HG02870 (cell line): ENCODE measurements around the gene KCNQ4.

Experiments
- ATAC-seq: cut with Tn5 transposase; IDR thresholded peaks from one replicate; pipeline ENCODE4 v1.9.1; 2021; ENCODE audit warnings: mild to moderate bottlenecking, moderate library complexity; ENCODE audit not compliant: unreplicated experiment

KCNQ4 gene

DNA sequence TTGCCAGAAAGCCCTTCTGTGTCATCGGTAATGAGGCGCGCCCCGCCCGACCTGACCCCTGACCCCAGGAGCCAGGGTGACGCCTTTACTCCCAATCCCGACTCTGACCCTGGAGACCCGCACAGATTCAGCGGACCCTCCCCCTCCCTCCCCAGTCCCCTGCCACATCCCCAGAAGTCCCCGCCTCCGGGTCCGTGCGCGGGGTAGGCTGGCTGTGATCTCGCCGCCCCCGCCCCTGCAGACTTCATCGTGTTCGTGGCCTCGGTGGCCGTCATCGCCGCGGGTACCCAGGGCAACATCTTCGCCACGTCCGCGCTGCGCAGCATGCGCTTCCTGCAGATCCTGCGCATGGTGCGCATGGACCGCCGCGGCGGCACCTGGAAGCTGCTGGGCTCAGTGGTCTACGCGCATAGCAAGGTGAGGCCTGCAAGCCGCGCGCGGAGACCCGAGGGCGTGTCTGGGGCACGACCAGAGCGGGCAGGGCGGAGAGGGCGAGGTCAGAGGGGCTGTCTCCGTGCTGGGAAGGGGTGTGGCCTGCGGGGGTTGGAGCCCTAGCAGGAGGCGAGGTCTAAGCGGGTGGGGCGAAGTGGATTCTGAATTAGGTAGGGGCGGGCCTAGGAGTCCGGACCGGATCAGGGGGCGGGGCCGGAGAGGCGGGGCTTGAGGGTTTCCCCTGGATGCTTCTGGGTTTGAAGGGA, 34.8 kb downstream of the KCNQ4 start:
- peak; percentile 71 for ATAC-seq

DNA sequence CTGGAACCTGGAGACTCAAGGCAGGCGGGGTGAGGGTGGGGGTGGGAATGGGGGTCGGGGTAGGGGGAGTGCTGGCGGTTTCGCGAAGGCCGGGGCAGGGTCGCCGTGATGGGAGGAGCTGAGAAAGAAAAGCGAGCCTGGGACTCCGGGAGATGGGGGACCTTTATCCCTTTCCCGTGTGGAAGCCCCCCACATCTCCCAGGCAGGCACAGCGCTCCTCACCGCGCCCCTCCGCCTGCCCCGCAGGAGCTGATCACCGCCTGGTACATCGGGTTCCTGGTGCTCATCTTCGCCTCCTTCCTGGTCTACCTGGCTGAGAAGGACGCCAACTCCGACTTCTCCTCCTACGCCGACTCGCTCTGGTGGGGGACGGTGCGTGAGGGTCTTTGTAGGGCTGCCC, 35.5 kb downstream of the KCNQ4 start:
- no peak for ATAC-seq

DNA sequence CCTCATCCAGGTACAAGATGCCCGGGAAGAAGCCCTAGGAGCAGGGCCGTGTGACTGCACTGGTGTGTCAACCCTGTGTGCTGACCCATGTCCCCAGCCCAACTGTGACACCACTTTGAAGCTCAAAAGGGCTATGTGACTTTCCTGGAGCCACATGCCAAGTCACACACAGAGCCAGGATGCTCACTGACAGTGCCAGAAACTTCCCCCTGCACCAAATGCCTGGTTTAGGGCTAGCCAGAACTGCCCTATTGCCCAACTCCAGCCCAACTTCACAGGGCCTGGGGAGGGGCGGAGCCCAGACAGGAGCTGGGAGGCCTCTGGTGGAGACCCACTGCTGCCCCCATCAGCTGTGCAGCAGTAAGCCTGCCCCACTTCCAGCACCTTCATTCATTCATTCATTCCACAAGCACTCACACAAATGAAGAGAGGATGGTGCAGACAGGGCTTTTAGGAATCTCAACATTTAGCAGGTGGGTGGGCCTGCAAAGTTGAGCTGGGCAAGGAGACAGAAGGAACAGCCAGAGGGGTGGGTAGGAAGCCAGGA, 36.7 kb downstream of the KCNQ4 start:
- no peak for ATAC-seq

DNA sequence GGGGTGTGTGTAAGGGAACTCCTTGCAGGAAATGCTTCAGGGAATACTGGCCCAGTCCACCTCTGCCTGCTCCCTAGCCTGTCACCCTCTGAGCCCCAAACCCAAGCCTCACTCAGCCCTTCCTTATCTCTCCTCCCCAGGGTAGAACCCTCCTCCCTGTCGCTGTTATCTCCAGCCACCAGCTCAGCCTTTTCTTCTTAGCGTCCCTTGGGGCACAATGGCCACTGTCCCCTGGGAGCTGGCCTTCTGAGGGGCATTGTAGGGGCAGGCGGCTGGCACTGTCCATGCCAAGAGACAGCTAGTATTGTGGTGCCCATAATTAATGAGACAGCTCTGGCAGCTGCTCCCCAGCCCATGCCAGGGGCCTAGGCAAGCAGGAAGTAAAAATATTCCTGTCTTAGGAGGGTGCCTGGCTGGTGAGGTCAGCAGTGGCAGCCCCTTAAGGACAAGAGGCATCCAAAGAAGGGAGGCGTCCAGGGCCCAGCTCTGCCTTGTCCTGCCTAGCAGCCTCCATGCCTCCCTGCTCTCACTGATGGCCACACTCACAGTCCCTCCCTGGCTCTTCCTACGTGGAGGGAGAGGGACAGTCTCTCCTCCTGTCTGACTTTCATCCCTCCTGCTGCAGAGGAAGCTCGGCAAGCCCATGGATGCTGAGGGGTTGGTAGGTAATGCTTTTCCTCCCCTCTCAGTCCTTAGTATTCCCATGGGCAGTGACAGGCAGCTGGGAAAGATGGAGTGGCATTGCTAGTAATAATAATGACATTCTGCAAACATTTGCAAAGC, 37.5 kb downstream of the KCNQ4 start:
- ATAC-seq, result no peak

DNA sequence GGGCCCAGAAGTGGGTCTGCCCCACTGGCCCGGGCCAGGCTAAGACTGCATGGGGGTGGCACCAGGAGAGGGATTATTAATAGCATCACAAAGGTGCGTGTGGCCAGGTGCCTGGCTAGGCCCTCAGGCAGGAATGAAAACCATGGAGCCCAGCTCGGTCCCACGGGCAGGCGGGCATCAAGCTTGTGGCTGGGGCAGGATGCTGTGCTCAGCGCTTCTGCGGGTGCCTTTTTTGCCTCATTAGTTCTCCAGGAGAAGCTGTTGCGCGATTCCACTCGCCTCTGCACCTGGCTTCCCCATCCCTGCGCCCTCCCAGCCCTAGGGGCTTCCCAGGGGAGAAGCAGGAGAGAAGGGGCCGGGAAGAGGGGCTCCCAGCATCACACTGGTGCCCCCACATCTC, 39.3 kb downstream of the KCNQ4 start:
- no peak for ATAC-seq

DNA sequence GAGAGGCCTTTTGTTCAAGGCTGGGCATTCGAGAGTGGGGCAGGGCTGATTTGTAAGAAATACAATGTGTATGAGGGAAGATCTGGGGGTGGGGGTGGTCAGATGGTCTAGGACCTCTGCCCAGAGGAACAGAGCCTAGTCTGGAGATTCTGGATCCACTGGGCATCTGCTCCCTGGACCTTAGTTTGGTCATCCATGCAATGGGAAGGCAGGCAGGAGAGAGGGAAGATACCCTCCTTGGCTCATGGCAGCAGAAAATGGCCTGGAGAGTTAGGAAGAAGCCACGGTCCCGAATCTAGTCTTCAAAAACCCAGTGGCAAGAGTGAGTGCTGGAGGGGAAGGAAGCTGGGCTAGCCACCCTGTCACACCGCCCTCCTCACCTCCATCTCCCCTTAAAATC, 39.8 kb downstream of the KCNQ4 start:
- no peak for ATAC-seq

DNA sequence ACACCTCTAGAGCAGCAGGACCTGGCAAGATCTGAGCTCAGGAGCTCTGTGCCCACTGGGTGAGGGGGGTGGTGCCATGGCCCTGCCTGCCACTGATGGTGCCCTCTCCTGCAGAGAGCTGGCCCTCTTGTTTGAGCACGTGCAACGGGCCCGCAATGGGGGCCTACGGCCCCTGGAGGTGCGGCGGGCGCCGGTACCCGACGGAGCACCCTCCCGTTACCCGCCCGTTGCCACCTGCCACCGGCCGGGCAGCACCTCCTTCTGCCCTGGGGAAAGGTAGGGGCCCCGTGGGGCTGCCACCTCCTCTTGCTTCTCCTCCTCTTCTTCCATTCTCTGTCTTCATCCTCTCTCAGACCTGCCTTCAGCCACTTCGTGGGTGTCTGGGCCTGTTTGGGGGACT, 40.4 kb downstream of the KCNQ4 start:
- no peak for ATAC-seq

DNA sequence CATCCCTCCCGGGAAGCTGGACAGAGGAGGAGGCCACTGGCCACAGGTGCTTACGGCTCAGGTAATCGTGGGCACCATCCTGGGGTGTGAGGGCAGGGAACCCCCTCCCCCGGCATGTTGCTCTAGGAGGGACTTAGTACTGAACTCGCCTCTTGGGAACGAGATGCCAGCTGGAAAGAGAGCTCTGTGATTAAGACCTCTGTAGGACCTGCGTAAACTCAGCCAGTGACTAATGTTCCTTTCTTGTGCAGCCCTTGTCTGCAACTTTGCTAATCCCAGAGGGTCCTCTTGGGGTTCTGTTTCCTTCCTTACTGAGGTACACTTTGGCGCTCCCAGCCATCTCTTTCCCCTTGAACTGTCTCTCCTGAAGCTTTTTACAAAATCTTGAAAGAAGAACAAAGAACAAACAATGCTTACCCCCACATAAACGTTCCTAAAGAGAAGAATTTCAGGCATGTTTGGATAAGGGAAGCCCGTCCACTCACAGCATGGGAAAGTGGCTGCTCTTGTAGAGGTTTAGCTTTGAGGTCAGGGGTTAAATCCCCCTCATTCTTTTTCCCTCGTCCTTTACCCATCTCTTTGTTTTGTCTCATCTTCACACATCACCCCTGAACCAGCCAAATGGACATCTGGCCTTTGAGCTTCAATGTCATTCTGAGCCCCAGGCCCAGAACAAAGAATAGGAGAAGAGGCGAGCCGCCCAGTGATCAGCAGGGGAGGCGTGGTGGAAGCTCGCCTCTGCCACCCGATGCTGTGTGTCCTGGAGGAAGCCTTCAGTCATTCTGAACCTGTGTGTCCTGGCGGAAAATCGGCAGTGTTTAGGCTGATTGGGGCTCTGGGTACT, 41.2 kb downstream of the KCNQ4 start:
- ATAC-seq, result no peak

DNA sequence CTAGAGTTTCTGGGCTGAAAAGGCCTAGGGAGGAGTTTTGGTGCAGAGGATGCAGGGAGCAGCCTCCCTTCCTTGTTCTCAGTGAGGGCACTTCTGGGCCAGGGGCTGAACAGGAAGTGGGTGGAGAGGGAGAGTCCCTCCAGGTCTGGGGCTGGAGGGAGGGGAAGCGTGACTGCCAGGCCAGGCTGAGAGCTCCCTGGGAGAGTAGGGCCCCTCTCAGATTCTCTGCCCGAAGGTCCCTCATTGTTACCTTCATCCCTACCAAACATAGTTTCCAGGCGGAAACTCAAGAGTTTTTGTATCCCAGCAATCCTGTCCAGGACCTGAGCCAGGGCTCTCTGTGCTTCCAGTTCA, 41.8 kb downstream of the KCNQ4 start:
- ATAC-seq, result no peak

DNA sequence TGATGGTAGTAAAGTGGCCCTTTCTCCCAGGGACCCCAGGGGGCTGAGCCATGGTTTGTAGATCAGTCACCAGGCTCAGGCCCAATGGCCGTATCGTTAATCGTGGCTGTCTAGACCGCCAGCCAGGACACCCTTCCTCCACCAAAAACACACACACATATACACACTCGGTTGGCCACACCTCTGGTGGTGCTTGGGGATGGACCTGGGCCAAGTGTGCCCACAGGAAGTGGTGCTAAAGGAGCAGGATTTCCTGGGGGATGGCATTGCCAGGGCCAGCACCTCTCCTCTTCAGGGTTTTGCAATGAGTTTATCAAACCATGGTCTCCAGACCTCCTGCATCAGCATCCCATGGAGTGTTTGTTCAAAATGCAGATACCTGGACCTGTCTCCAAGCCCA, 42.4 kb downstream of the KCNQ4 start:
- ATAC-seq, result no peak

DNA sequence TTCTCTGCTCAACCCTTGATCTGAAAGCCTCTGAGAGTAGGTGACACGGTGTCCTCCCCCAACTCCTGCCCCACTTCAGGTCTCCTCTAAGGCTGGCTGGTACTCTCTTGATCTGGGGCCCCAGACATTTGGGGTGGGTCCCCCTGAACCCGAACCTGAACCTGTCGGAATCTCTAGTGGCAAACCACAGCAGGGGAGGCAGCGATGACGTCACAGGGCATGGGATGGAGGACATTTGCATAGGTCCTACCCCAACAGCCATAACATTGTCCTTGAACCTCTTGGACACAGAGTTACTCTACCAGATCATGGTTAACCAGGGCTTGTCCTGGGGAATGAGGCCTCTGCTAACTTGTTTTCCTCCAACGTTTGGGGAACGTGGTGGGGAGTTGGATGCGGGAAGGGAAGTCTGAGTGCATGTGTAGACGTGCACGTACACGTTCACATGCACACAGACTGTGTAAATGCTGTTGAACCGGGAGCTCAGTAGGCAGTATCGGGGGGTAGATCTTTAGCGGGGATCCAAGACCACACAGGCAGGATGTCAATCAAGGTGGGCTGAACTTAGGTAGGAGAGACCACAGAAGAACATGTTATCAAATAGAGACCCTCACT, 46.2 kb downstream of the KCNQ4 start:
- no peak for ATAC-seq

DNA sequence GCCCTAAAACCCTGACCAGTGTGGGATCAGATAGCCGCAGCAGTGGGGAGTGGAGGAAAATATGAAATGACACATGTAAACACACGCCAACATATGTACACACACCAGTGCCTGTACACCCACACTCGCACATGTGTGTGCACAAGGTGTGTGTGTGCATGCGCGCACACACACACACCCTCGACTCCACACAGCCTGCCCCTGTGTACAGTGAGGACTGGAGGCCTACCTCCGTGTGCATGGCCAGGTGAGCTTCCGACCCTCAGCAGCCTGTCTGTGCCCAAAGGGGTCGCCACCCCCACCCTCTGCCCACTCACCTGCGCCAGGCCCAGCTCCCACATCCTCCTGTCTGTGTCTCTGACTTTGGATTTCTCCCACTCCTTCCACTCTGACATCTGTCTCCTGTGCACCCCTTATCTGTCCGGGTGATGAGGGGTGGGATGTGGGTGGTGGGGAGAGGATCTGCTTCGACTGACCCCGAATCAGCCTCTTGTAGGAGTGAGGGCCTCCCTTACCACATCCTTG, 46.9 kb downstream of the KCNQ4 start:
- ATAC-seq, result no peak

DNA sequence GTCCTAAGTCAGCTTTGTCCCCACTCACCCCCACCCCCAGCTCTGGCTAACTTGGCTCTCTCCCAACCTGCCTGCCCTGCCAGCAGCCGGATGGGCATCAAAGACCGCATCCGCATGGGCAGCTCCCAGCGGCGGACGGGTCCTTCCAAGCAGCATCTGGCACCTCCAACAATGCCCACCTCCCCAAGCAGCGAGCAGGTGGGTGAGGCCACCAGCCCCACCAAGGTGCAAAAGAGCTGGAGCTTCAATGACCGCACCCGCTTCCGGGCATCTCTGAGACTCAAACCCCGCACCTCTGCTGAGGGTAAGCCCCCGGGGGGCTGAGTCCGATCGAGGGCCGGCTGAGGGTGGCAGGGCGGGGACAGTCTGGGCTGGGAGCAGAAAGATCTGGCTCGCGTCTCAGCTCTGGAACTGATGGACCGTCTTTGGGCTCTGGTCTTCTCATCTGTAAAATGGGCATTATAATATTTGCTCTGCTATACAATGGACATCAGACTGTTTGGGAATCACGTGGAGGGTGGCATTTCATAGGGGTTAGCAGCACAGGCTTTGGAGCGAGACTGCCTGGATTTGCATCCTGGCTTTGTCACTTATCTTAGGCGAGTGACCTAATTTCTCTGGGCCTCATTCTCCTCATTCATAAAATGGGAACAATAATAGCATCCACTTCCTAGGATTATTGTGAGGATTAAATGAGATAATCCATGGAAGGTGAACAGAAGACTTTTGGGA, 47.6 kb downstream of the KCNQ4 start:
- no peak for ATAC-seq

DNA sequence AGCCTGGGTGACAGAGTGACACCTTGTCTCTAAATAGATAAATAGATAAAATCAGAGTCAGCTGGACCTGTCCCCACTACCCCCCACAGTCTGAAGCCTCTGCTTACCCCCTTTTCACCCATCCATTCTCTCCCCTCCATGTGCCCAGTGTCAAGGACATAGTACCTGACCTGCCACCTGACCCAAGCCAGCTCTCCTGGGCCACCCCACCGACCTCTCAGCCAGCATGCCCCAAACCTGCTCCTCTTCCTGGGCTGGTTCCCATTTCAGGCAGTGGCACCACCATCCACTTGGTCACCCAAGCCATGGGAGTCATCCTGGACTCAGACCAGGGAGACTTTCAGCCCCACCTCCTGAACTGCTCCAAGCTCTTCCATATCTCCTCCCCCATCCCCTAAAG, 50.4 kb downstream of the KCNQ4 start:
- no peak for ATAC-seq

DNA sequence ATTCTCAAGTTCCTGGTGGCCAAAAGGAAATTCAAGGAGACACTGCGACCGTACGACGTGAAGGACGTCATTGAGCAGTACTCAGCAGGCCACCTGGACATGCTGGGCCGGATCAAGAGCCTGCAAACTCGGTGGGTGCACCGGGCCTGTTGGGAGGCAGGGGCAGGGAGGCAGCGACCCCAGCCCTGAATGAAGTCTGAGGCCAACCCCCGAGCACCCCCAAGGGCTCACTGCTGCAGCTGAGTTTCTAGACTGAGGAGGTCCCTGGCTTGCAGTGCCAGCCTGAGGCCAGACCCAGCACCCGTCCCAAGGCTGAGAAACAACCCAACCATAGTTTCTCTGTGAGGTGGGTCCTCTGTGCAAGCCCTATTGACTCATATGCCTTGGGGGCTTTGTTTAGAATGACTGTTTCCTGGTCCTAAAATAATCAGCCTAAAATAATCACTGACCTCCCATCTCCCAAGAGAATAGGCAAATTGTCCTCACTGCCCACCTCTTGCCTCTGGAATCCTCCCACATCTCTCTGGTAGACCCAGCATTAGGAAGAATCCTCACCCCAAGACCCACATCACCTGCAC, 51.5 kb downstream of the KCNQ4 start:
- no peak for ATAC-seq

DNA sequence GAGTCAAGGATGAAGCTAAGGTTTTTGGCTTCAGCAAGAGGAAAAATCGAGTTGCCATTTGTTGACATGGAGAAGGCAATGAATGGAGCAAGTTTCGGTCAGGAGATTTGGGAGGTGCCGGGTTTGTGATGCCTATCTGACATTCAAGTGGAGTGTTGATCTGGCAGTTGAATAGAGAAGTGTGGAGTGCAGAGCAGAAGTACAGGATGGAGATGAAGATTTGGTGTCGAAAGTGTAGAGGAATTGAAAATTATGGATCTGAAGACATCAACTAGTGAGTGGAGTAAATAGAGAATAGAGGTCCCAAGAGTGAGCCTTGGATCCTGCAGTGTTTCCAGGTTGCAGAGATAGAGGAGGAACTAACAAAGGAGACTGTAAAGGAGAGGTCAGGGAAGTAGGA, 52.7 kb downstream of the KCNQ4 start:
- no peak for ATAC-seq

DNA sequence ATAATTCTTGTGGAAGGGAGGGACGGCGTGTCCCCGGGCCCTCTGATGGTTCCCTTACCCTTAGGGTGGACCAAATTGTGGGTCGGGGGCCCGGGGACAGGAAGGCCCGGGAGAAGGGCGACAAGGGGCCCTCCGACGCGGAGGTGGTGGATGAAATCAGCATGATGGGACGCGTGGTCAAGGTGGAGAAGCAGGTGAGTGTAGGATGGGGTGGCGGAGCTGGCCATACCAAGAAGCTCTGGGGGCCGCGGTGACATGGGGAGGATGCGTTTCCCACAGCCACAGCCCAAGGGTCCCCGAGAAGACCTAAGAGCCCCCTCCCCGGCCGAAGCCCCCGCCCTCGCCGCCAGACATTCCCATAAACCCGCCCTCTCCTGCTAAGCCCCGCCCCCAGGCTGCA, 54.0 kb downstream of the KCNQ4 start:
- no peak for ATAC-seq

DNA sequence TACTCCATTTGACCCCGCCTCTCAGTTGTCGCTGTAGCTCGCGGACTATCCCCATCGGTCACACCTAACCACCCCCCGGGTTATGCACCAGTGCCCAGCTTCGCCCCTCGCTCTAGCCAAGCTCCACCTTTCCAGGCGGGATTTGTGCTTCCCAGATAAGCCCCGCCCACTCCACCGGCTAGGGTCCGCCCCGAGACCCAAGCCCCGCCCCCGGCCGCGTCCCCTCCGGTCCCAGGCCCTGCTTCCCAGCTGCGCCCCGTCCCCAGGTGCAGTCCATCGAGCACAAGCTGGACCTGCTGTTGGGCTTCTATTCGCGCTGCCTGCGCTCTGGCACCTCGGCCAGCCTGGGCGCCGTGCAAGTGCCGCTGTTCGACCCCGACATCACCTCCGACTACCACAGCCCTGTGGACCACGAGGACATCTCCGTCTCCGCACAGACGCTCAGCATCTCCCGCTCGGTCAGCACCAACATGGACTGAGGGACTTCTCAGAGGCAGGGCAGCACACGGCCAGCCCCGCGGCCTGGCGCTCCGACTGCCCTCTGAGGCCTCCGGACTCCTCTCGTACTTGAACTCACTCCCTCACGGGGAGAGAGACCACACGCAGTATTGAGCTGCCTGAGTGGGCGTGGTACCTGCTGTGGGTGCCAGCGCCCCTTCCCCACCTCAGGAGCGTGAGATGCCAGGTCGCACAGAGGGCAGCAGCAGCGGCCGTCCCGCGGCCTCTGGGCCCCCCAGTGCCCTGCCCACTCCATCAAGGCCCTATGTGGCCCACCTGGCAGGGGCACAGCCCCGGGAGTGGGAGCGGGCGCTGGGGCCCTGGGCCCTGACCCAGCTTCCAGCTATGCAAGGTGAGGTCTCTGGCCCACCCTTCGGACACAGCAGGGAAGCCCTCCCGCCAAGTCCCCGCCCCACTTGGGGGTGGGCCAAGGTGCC, 54.7 kb downstream of the KCNQ4 start:
- no peak for ATAC-seq
